ENCODE data around the gene ADAM8.

Gene ADAM8

GRCh38 chr10:133219782-133220181 lies 56.9 kb downstream of the ADAM8 start:
- TF ChIP-seq ZBTB7A (IDR thresholded peaks at IDR 0.05; ENCODE audit: low read depth) (peak; percentile 55; the same call in 1 of the 2 replicates), EP300 (IDR thresholded peaks at IDR 0.05; ENCODE audit: borderline replicate concordance) (no peak)

DNA sequence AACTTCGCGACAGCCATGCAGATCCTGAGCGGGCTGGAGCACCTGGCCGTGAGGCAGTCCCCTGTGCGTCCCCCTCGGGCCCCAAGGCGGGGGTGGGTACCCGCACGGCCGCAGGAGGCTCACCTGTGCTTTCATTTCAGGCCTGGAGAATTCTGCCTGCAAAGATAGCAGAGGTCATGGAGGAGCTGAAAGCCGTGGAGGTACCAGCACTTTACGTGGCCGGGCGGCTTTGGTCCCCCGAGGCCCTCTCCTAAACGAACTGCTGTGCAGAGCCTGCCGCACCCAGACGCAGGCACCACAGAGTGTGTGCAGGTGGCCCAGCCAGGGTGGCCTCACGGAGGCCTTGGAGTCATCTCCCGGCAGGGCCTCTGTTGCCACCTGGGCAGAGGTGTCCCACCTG lies 57.8 kb downstream of the ADAM8 start:
- TF ChIP-seq CREB1 (IDR thresholded peaks at IDR 0.05; ENCODE audit: low read depth) (no peak), RAD21 (IDR thresholded peaks at IDR 0.05; ENCODE audit: low read depth) (no peak), TAF1 (IDR thresholded peaks at IDR 0.05; ENCODE audit: low read depth) (no peak), NFIC (IDR thresholded peaks at IDR 0.05) (no peak), YY1 (IDR thresholded peaks at IDR 0.05; ENCODE audit: low read depth) (no peak), ZBTB7A (IDR thresholded peaks at IDR 0.05; ENCODE audit: low read depth) (no peak), USF1 (IDR thresholded peaks at IDR 0.05) (no peak), REST (IDR thresholded peaks at IDR 0.05; ENCODE audit: low read depth) (no peak), TCF12 (IDR thresholded peaks at IDR 0.05; ENCODE audit: low read depth) (no peak), TEAD4 (IDR thresholded peaks at IDR 0.05) (no peak), EP300 (IDR thresholded peaks at IDR 0.05; ENCODE audit: borderline replicate concordance) (no peak), FOXM1 (IDR thresholded peaks at IDR 0.05; ENCODE audit: borderline replicate concordance, low read depth) (no peak), EGR1 (IDR thresholded peaks at IDR 0.05) (no peak), CEBPB (IDR thresholded peaks at IDR 0.05) (no peak)
- TF ChIP-seq, protein P1, sequence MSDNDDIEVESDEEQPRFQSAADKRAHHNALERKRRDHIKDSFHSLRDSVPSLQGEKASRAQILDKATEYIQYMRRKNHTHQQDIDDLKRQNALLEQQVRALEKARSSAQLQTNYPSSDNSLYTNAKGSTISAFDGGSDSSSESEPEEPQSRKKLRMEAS (IDR thresholded peaks at IDR 0.05), result no peak

DNA sequence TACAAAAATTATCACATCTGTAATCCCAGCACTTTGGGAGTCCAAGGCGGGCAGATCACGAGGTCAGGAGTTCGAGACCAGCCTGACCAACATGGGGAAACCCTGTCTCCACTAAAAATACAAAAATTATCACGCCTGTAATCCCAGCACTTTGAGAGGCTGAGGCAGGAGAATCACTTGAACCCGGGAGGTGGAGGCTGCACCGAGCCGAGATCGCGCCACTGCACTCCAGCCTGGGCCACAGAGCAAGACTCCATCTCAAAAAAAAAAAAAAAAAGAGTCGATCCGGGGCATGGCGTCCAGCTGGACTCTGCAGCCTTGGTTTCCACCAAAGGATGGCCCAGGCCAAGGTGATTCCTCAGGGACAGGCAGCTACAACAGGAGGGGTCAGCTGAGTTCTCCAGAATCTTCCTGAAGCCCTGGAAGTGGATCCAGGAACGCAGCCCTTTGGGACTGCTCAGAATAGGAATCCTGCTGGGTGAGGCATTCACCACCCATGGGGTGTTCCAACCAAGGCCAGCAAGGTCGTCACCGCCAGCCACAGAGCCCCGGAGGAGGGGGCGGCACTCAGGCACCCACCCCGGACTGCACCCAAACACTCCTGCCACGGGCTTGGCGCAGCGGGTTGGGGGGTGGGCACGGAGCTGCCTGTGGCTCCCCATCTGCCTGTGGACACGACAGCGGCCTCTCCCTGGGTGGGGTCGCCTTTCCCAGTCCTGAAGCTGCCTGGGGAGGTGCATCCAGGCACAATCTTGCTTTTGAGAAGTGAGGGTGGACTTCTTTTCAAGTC lies 58.7 kb downstream of the ADAM8 start:
- TF ChIP-seq TAF1 (IDR thresholded peaks at IDR 0.05; ENCODE audit: low read depth) (no peak), EP300 (IDR thresholded peaks at IDR 0.05; ENCODE audit: borderline replicate concordance) (no peak), RAD21 (IDR thresholded peaks at IDR 0.05; ENCODE audit: low read depth) (no peak), ZBTB7A (IDR thresholded peaks at IDR 0.05; ENCODE audit: low read depth) (no peak), TCF12 (IDR thresholded peaks at IDR 0.05; ENCODE audit: low read depth) (no peak), USF1 (IDR thresholded peaks at IDR 0.05) (no peak), REST (IDR thresholded peaks at IDR 0.05; ENCODE audit: low read depth) (no peak), EGR1 (IDR thresholded peaks at IDR 0.05) (no peak), FOXM1 (IDR thresholded peaks at IDR 0.05; ENCODE audit: borderline replicate concordance, low read depth) (no peak), YY1 (IDR thresholded peaks at IDR 0.05; ENCODE audit: low read depth) (no peak), TEAD4 (IDR thresholded peaks at IDR 0.05) (no peak), CREB1 (IDR thresholded peaks at IDR 0.05; ENCODE audit: low read depth) (no peak)
- TF ChIP-seq, protein P1 (IDR thresholded peaks at IDR 0.05), result no peak

DNA sequence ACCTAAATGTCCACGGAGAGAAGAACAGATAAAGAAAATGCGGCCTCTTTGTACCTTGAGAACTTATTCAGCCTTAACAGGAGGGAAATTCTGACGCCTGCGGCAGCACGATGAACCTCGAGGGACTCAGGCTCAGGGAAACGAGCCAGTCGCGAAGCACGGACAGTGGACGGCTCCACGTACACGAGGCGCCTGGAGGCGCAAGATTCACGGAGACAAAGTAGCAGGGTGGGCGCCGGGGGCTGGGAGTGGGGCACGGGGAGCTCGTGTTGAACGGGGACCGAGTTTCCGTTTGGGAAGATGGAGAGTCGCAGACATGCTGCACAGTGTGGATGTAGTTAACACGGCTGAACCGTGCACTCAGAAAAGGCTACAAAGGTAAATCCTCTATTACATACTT lies 59.9 kb downstream of the ADAM8 start:
- no peak for TF ChIP-seq TCF12 (IDR thresholded peaks at IDR 0.05; ENCODE audit: low read depth)
- TF ChIP-seq USF1 (IDR thresholded peaks at IDR 0.05), result no peak

DNA sequence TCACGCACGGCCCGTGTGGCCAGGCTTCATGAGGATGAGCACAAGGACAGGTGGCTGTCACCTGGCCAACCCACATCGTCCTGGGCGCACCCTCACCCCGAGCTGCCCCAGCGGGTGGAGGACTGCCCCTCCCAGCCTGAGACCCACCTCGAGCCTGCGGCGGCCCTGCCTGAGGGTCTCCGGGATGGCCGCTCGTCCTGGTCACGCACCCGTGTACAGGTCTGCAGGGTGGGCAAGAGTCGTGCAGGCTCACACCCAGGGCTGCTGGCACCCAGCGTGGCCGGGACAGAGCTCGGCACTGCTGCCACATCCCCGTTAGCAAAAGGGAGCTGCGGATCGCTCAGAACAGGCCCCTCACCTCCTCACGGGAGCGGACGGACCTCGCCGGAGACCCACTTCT lies 61.1 kb downstream of the ADAM8 start:
- TF ChIP-seq, protein P1 (IDR thresholded peaks at IDR 0.05), result no peak
- no peak for TF ChIP-seq TAF1 (IDR thresholded peaks at IDR 0.05; ENCODE audit: low read depth)
- no peak for TF ChIP-seq TEAD4 (IDR thresholded peaks at IDR 0.05)
- TF ChIP-seq NFIC (IDR thresholded peaks at IDR 0.05), result no peak
- TF ChIP-seq REST (IDR thresholded peaks at IDR 0.05; ENCODE audit: low read depth), result no peak
- TF ChIP-seq CREB1 (IDR thresholded peaks at IDR 0.05; ENCODE audit: low read depth), result no peak
- no peak for TF ChIP-seq ZBTB7A (IDR thresholded peaks at IDR 0.05; ENCODE audit: low read depth)
- no peak for TF ChIP-seq YY1 (IDR thresholded peaks at IDR 0.05; ENCODE audit: low read depth)
- TF ChIP-seq EGR1 (IDR thresholded peaks at IDR 0.05), result no peak
- TF ChIP-seq FOXM1 (IDR thresholded peaks at IDR 0.05; ENCODE audit: borderline replicate concordance, low read depth), result no peak
- no peak for TF ChIP-seq RAD21 (IDR thresholded peaks at IDR 0.05; ENCODE audit: low read depth)
- no peak for TF ChIP-seq CEBPB (IDR thresholded peaks at IDR 0.05)
- no peak for TF ChIP-seq EP300 (IDR thresholded peaks at IDR 0.05; ENCODE audit: borderline replicate concordance)
- TF ChIP-seq USF1 (IDR thresholded peaks at IDR 0.05), result no peak

Measured in Ishikawa (cell line).